Epithelial cell of esophagus (primary cell): Measurements from ENCODE around the gene ITPR2.
"Not testable (repeated sequence)": the region's sequence is repeated elsewhere in the genome, so short reads cannot be mapped to it uniquely, and the experiment has no call there.

Experiments used
- DNase-seq: peaks from one replicate; pipeline ENCODE4 v3.0.0; 2010; ENCODE audit warnings: low read depth
- H3K4me3 ChIP-seq: 2 replicates; pipeline ENCODE4 v1.5.1; 2011; ENCODE audit warnings: mild to moderate bottlenecking, low read length, control low read depth
- CTCF ChIP-seq: IDR thresholded peaks from 2 replicates; pipeline ENCODE4 v1.5.1; 2011; ENCODE audit warnings: low read depth, mild to moderate bottlenecking, low read length, control low read depth, inconsistent platforms; ENCODE audit not compliant: insufficient read depth; ENCODE audit errors: missing control alignments

ITPR2 gene

GRCh38 chr12:26782372-26783130 lies 50.4 kb downstream of the ITPR2 start:
- DNase-seq = peak; percentile 52
- H3K4me3 ChIP-seq = no peak overlapping the region
- no peak for TF ChIP-seq CTCF

- H3K4me3 ChIP-seq, DNase-seq: not testable (repeated sequence)
These were observed 52.3 kb downstream of the ITPR2 start for GRCh38 chr12:26780656-26781055.

- not testable (repeated sequence) for DNase-seq
These were observed 54.7 kb downstream of the ITPR2 start for GRCh38 chr12:26778173-26778775.

GRCh38 chr12:26777236-26777635 lies 55.8 kb downstream of the ITPR2 start:
- no peak for TF ChIP-seq CTCF
- DNase-seq = no peak
- H3K4me3 ChIP-seq = no peak overlapping the region

More at GRCh38 chr12:26778173-26778775, 54.7 kb downstream of the ITPR2 start:
- not testable (repeated sequence) for H3K4me3 ChIP-seq

- H3K4me3 ChIP-seq = not testable (repeated sequence)
- DNase-seq = peak; percentile 46
These were observed 57.0 kb downstream of the ITPR2 start for GRCh38 chr12:26775991-26776390.

- no peak overlapping the region for H3K4me3 ChIP-seq
- no peak for DNase-seq
- no peak for TF ChIP-seq CTCF
These were observed 59.5 kb downstream of the ITPR2 start for GRCh38 chr12:26773313-26774104.

- DNase-seq = no peak
- H3K4me3 ChIP-seq = no peak overlapping the region
- no peak for TF ChIP-seq CTCF
These were observed 61.1 kb downstream of the ITPR2 start for GRCh38 chr12:26771861-26772260.

- H3K4me3 ChIP-seq = no peak overlapping the region
- DNase-seq = no peak
- no peak for TF ChIP-seq CTCF
These were observed 62.5 kb downstream of the ITPR2 start for GRCh38 chr12:26770239-26771070.
